KMS-11 (cell line): ENCODE data around the gene JAML.

Experiments used
- H2AFZ ChIP-seq: fragments of 200-600 bp; sonication (generic); 2 replicates; pipeline ENCODE4 v1.6.1; 2016; ENCODE audit warnings: antibody characterized with exemption, mixed run types, low read depth
- H3K27ac ChIP-seq: fragments of 200-600 bp; sonication (generic); 2 replicates; pipeline ENCODE4 v1.6.1; 2016; ENCODE audit warnings: mild to moderate bottlenecking, mixed run types
- H3K27me3 ChIP-seq: fragments of 200-600 bp; sonication (generic); 2 replicates; pipeline ENCODE4 v1.6.1; 2017; ENCODE audit warnings: mild to moderate bottlenecking, low read depth, mixed run types, moderate library complexity; ENCODE audit not compliant: insufficient read depth
- H3K36me3 ChIP-seq: fragments of 200-600 bp; sonication (generic); 2 replicates; pipeline ENCODE4 v1.6.1; 2017; ENCODE audit warnings: mild to moderate bottlenecking, mixed run types; ENCODE audit not compliant: insufficient read depth
- H3K4me1 ChIP-seq: fragments of 200-600 bp; sonication (generic); 2 replicates; pipeline ENCODE4 v1.6.1; 2016; ENCODE audit warnings: mild to moderate bottlenecking, low read depth, mixed run types; ENCODE audit not compliant: poor library complexity, severe bottlenecking
- H3K4me2 ChIP-seq: fragments of 200-600 bp; sonication (generic); 2 replicates; pipeline ENCODE4 v1.7.0; 2016; ENCODE audit warnings: mild to moderate bottlenecking, mixed run types
- H3K4me3 ChIP-seq: fragments of 200-600 bp; sonication (generic); IDR thresholded peaks from 2 replicates; pipeline ENCODE4 v1.6.1; 2017; ENCODE audit warnings: low read depth, low read length, mixed read lengths; ENCODE audit not compliant: insufficient read depth
- H3K79me2 ChIP-seq: fragments of 200-600 bp; sonication (generic); 2 replicates; pipeline ENCODE4 v1.6.1; 2016; ENCODE audit warnings: low read depth, mixed run types; ENCODE audit not compliant: insufficient read depth
- H3K9ac ChIP-seq: fragments of 200-600 bp; sonication (generic); 2 replicates; pipeline ENCODE4 v1.6.1; 2016; ENCODE audit warnings: mild to moderate bottlenecking, mixed run types
- H4K20me1 ChIP-seq: fragments of 200-600 bp; sonication (generic); 2 replicates; pipeline ENCODE4 v1.6.1; 2016; ENCODE audit warnings: mild to moderate bottlenecking, mixed run types; ENCODE audit not compliant: insufficient read depth
- CTCF ChIP-seq: fragments of 200-600 bp; sonication (generic); conservative IDR thresholded peaks from 2 replicates; pipeline ENCODE4 v1.6.1; 2017; ENCODE audit warnings: low read depth, mild to moderate bottlenecking, antibody characterized with exemption, low read length, moderate library complexity, mixed read lengths

The JAML gene

GRCh38 chr11:118224511-118225188 is at the start of gene JAML:
TSS of gene JAML (minus strand) at chr11:118225011. CDS start at chr11:118214866, 10,145 bp downstream.
- no peaks in the 10 kb centered on the region for H3K36me3 ChIP-seq
- H3K79me2 ChIP-seq: no peaks in the 10 kb centered on the region
- TF ChIP-seq CTCF: no peak
- H2AFZ ChIP-seq: no peak within 1 kb of the TSS
- no peaks in the 10 kb centered on the region for H4K20me1 ChIP-seq
- no peak within 1 kb of the TSS for H3K27ac ChIP-seq
- H3K27me3 ChIP-seq: no peaks in the 10 kb centered on the region
- no peak within 1 kb of the TSS for H3K9ac ChIP-seq
- no peaks in the 10 kb centered on the region for H3K4me1 ChIP-seq
- H3K4me2 ChIP-seq: no peak within 1 kb of the TSS
- H3K4me3 ChIP-seq: no peak within 1 kb of the TSS

- H3K27me3 ChIP-seq: no peaks in the 10 kb centered on the region
- no peaks in the 10 kb centered on the region for H3K36me3 ChIP-seq
- H3K4me3 ChIP-seq: no peak overlapping the region
- no peak overlapping the region for H3K27ac ChIP-seq
- no peaks in the 10 kb centered on the region for H3K79me2 ChIP-seq
- H3K4me2 ChIP-seq: no peak overlapping the region
- no peak overlapping the region for H2AFZ ChIP-seq
- H4K20me1 ChIP-seq: no peaks in the 10 kb centered on the region
- no peak overlapping the region for H3K9ac ChIP-seq
- no peaks in the 10 kb centered on the region for H3K4me1 ChIP-seq
- TF ChIP-seq CTCF: no peak
Observed at GRCh38 chr11:118274186-118274585, 49.4 kb upstream of the JAML start.

GRCh38 chr11:118272001-118272400 is 47.2 kb upstream of the JAML start:
- Histone ChIP-seq H4K20me1 (no peaks in the 10 kb centered on the region), H3K36me3 (no peaks in the 10 kb centered on the region), H3K27ac (no peak overlapping the region), H2AFZ (no peak overlapping the region), H3K4me1 (no peaks in the 10 kb centered on the region), H3K79me2 (no peaks in the 10 kb centered on the region), H3K27me3 (no peaks in the 10 kb centered on the region), H3K4me3 (no peak overlapping the region), H3K9ac (no peak overlapping the region), H3K4me2 (no peak overlapping the region)
- TF ChIP-seq CTCF: no peak

GRCh38 chr11:118267486-118267885 is 42.7 kb upstream of the JAML start:
- no peaks in the 10 kb centered on the region for H3K4me1 ChIP-seq
- H3K4me2 ChIP-seq: no peak overlapping the region
- no peak overlapping the region for H2AFZ ChIP-seq
- no peak overlapping the region for H3K4me3 ChIP-seq
- TF ChIP-seq CTCF: no peak
- no peak overlapping the region for H3K27ac ChIP-seq
- no peaks in the 10 kb centered on the region for H4K20me1 ChIP-seq
- no peaks in the 10 kb centered on the region for H3K36me3 ChIP-seq
- H3K9ac ChIP-seq: no peak overlapping the region
- H3K27me3 ChIP-seq: no peaks in the 10 kb centered on the region
- H3K79me2 ChIP-seq: no peaks in the 10 kb centered on the region
